HCT116 (cell line): ENCODE data around the gene CCNB2. TPM values are rescaled to one million over a fixed set of nuclear protein-coding genes. Genes with fewer than 3 reads are reported as not detected.
"Not testable (repeated sequence)": the region's sequence is repeated elsewhere in the genome, so short reads cannot be mapped to it uniquely, and the experiment has no call there.

Source experiments
- ATAC-seq: fragments of 200-7000 bp; cut with Tn5 transposase; 2 replicates; pipeline ENCODE4 v1.9.1; 2020; ENCODE audit warnings: mild to moderate bottlenecking, moderate library complexity
- BruUV-seq: library from RNA; stranded (reverse); fragments of 400-500 nt; replicated peaks from 2 replicates; lab custom pipeline; 2021; lab: Mats Ljungman, UMichigan
- CTCF ChIA-PET: fragments of 300-600 bp; sonication (Branson Sonifier 250); formaldehyde crosslinking; loops from one replicate; lab custom pipeline; 2021; ENCODE audit warnings: antibody characterized with exemption; lab: Charles Lee
- POLR2A ChIA-PET: fragments of 300-600, 350-600 bp; sonication (Branson Sonifier 250); formaldehyde crosslinking; loops from one replicate; lab custom pipeline; 2021; ENCODE audit warnings: antibody characterized with exemption; lab: Charles Lee
- RAD21 ChIA-PET, 2 experiments: fragments of 300-600 bp; sonication (Branson Sonifier 250); formaldehyde crosslinking; loops; one replicate each; lab custom pipeline; 2023; ENCODE audit warnings: low total read pairs in 2 of 2; ENCODE audit not compliant: uncharacterized antibody in 2 of 2, unreplicated experiment in 2 of 2, low non-redundant PET in 1 of 2; lab: Charles Lee
- DNase-seq: peaks from one replicate; pipeline ENCODE4 v3.0.0-alpha.2; 2010; ENCODE audit warnings: low read depth, low spot score
- H2AFZ ChIP-seq: fragments of 200-600 bp; shearing (Covaris generic), sonication (generic); 2 replicates; pipeline ENCODE4 v1.6.1; 2017; ENCODE audit warnings: low read depth, mixed run types, mixed read lengths, antibody characterized with exemption, low read length; ENCODE audit not compliant: poor library complexity, severe bottlenecking
- H3K27ac ChIP-seq: 2 replicates; pipeline ENCODE4 v1.5.1; 2012; ENCODE audit warnings: low read depth, low read length
- H3K27me3 ChIP-seq: fragments of 200-600 bp; sonication (generic); 2 replicates; pipeline ENCODE4 v1.6.1; 2016; ENCODE audit warnings: mixed run types, low read length, mixed read lengths; ENCODE audit not compliant: insufficient read depth
- H3K36me3 ChIP-seq, 2 experiments: fragments of 200-500 bp in 1 of 2; fragments of 200-600 bp in 1 of 2; sonication (Bioruptor generic) in 1 of 2; sonication (generic) in 1 of 2; 2 replicates each; pipeline versions ENCODE4 v1.5.1 to v1.6.1; 2014 to 2016; ENCODE audit warnings: low read length in 2 of 2, inconsistent platforms in 1 of 2, mixed read lengths in 1 of 2, mixed run types in 1 of 2; ENCODE audit not compliant: insufficient read depth in 2 of 2, control insufficient read depth in 1 of 2
- H3K4me1 ChIP-seq, 2 experiments: fragments of 200-600 bp in 1 of 2; sonication (generic) in 1 of 2; 2 replicates each; pipeline versions ENCODE4 v1.5.1 to v1.6.1; 2012 to 2017; ENCODE audit warnings: low read length in 2 of 2, inconsistent platforms in 1 of 2, mild to moderate bottlenecking in 1 of 2, mixed read lengths in 1 of 2, mixed run types in 1 of 2, moderate library complexity in 1 of 2; ENCODE audit not compliant: insufficient read depth in 2 of 2, control insufficient read depth in 1 of 2
- H3K4me2 ChIP-seq: fragments of 200-600 bp; sonication (generic); 2 replicates; pipeline ENCODE4 v1.6.1; 2017; ENCODE audit warnings: mixed run types, low read length, mixed read lengths
- H3K4me3 ChIP-seq, 2 experiments: fragments of 200-600 bp in 1 of 2; sonication (generic) in 1 of 2; replicated peaks in 1 of 2; 2 replicates each; pipeline ENCODE4 v1.5.1; 2011 to 2016; ENCODE audit warnings: low read length in 2 of 2, control low read depth in 1 of 2, low read depth in 1 of 2, mild to moderate bottlenecking in 1 of 2, mixed read lengths in 1 of 2, mixed run types in 1 of 2
- H3K79me2 ChIP-seq: fragments of 200-600 bp; sonication (generic); 2 replicates; pipeline ENCODE4 v1.6.1; 2017; ENCODE audit warnings: mild to moderate bottlenecking, mixed run types, low read length, moderate library complexity, mixed read lengths; ENCODE audit not compliant: insufficient read depth
- H3K9ac ChIP-seq: fragments of 200-600 bp; sonication (generic); 2 replicates; pipeline ENCODE4 v1.6.1; 2016; ENCODE audit warnings: low read length, mixed read lengths
- H3K9me2 ChIP-seq: fragments of 200-600 bp; sonication (generic), shearing (Covaris generic); 2 replicates; pipeline ENCODE4 v1.6.1; 2017; ENCODE audit warnings: mixed run types, mild to moderate bottlenecking, moderate library complexity; ENCODE audit not compliant: insufficient read depth
- H3K9me3 ChIP-seq, 2 experiments: fragments of 200-500 bp in 1 of 2; fragments of 200-600 bp in 1 of 2; sonication (Bioruptor generic) in 1 of 2; sonication (generic) in 1 of 2; 2 replicates each; pipeline ENCODE4 v1.6.1; 2014 to 2017; ENCODE audit warnings: low read length in 2 of 2, mixed read lengths in 2 of 2, inconsistent platforms in 1 of 2, low read depth in 1 of 2, mild to moderate bottlenecking in 1 of 2, mixed run types in 1 of 2, moderate library complexity in 1 of 2; ENCODE audit not compliant: control insufficient read depth in 1 of 2, insufficient read depth in 1 of 2
- H4K20me1 ChIP-seq: fragments of 200-600 bp; sonication (generic), shearing (Covaris generic); 2 replicates; pipeline ENCODE4 v1.6.1; 2017; ENCODE audit warnings: mixed run types, mild to moderate bottlenecking, moderate library complexity; ENCODE audit not compliant: insufficient read depth
- CEBPB ChIP-seq: IDR thresholded peaks from 2 replicates; pipeline ENCODE4 v1.6.1; 2012; ENCODE audit warnings: low read depth
- EZH2phosphoT487 ChIP-seq: fragments of 200-600 bp; IDR thresholded peaks from 2 replicates; pipeline ENCODE4 v1.6.1; 2018; ENCODE audit warnings: antibody characterized with exemption, borderline replicate concordance
- FOSL1 ChIP-seq: IDR thresholded peaks from 2 replicates; pipeline ENCODE4 v1.6.1; 2012; ENCODE audit warnings: low read depth
- MAX ChIP-seq: IDR thresholded peaks from 2 replicates; pipeline ENCODE4 v1.6.1; 2012
- RAD21 ChIP-seq: IDR thresholded peaks from 2 replicates; pipeline ENCODE4 v1.6.1; 2012; ENCODE audit warnings: low read depth, mild to moderate bottlenecking
- ZNF274 ChIP-seq: fragments of 200-500 bp; sonication (Bioruptor generic); IDR thresholded peaks from 2 replicates; pipeline ENCODE4 v1.6.1; 2014; ENCODE audit warnings: mild to moderate bottlenecking, low read depth, low read length, inconsistent platforms
- intact Hi-C: fragments of 100-400 bp; cut with micrococcal nuclease; formaldehyde crosslinking; loops from 2 replicates; pipeline ENCODE4 v1.10.0; 2022
- total RNA-seq: library from RNA; stranded (reverse); gene quantifications from one replicate; pipeline ENCODE4 v1.2.1, GENCODE V29; 2021; ENCODE audit not compliant: unreplicated experiment
- TF ChIP-seq, protein P1 (sequence below), 3 experiments: fragments of 200-600 bp in 1 of 3; sonication (generic) in 1 of 3; IDR thresholded peaks in 2 of 3; conservative IDR thresholded peaks in 1 of 3; 2 replicates each; pipeline ENCODE4 v1.5.1; 2012 to 2017; ENCODE audit warnings: low read depth in 2 of 3, low read length in 2 of 3, antibody characterized with exemption in 1 of 3, borderline replicate concordance in 1 of 3, control low read depth in 1 of 3, mild to moderate bottlenecking in 1 of 3, mixed read lengths in 1 of 3, mixed run types in 1 of 3, moderate library complexity in 1 of 3; ENCODE audit not compliant: insufficient read depth in 1 of 3

Gene CCNB2
- total RNA-seq, 1 experiment from 2014 or later, result 88.7 TPM

DNA sequence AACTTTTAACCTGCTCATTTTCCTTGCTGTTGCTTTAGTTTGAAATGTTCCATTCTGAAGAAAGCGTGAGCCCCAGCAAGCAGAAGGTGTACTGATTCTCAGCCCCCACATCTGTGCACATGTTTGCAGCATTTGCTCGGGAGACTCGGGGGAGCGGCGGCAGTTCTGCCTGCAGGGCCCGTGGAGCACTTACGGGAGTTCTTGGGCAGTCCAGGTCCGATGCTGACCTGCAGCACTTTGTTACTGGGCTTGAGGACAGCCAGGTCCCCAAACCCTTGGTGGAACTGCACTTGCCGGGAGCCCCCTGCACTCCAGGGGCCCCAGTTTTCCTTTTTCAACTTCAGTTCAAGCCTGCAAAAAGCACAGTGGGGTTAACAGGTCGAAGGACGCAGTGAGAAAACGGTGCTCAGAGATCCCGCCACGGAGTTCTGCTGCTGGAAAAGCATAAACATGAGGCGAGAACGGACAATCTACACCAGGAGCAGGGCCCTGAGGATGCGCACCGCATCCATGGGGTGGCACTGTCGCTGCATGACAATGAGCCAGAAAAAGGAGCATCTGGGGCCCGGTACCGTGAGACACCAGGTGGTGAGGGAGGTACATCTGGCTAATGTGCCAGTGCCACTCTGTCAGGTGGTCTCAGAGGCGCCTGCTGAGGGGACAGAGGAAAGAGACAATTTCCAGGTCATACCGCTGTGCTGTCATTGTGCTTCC lies 56.1 kb downstream of the CCNB2 start:
- Histone ChIP-seq H3K9ac (no peak overlapping the region), H3K27ac (no peak overlapping the region), H4K20me1 (no peaks in the 10 kb centered on the region), H2AFZ (no peak overlapping the region), H3K4me3 (no peak overlapping the region), H3K36me3 (peaks cover 7 to 13% of the 10 kb centered on the region in 2 experiments; a peak in 3 of 4 replicates), H3K4me2 (no peak overlapping the region), H3K79me2 (no peaks in the 10 kb centered on the region), H3K27me3 (no peaks in the 10 kb centered on the region), H3K4me1 (peaks cover 8 to 9% of the 10 kb centered on the region in 2 experiments), H3K9me2 (no peaks in the 10 kb centered on the region), H3K9me3 (no peaks in the 10 kb centered on the region)
- no TSS peak for BruUV-seq
- POLR2A ChIA-PET, result no interaction called here
- intact Hi-C loops, result loop anchor here (2.0 kb wide), 2 partner anchors 332 to 340 kb away; no protein-coding TSS in a partner anchor
- TF ChIP-seq FOSL1 (no peak), EZH2phosphoT487 (no peak), MAX (no peak), CEBPB (no peak), RAD21 (peak; percentile 74), ZNF274 (no peak)
- TF ChIP-seq, protein P1, sequence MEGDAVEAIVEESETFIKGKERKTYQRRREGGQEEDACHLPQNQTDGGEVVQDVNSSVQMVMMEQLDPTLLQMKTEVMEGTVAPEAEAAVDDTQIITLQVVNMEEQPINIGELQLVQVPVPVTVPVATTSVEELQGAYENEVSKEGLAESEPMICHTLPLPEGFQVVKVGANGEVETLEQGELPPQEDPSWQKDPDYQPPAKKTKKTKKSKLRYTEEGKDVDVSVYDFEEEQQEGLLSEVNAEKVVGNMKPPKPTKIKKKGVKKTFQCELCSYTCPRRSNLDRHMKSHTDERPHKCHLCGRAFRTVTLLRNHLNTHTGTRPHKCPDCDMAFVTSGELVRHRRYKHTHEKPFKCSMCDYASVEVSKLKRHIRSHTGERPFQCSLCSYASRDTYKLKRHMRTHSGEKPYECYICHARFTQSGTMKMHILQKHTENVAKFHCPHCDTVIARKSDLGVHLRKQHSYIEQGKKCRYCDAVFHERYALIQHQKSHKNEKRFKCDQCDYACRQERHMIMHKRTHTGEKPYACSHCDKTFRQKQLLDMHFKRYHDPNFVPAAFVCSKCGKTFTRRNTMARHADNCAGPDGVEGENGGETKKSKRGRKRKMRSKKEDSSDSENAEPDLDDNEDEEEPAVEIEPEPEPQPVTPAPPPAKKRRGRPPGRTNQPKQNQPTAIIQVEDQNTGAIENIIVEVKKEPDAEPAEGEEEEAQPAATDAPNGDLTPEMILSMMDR (IDR thresholded peaks at IDR 0.05 in 2 of 3, conservative IDR thresholded peaks at IDR 0.05 in 1 of 3; ENCODE audit: borderline replicate concordance in 1 of 3, insufficient read depth in 1 of 3, low read depth in 2 of 3, low read length in 2 of 3), result peak; percentile 75 to 82 (median 76)
- CTCF ChIA-PET, result interaction anchor here (1.1 to 1.9 kb wide), 3 partner anchors 333 to 368 kb away, joined by 4 to 10 read pairs (median 5); no protein-coding TSS in a partner anchor
- ATAC-seq (peak; percentile 98), DNase-seq (no peak)
- RAD21 ChIA-PET, result interaction anchor here (0.6 to 1.2 kb wide), 3 partner anchors 246 to 340 kb away, joined by 3 read pairs; no protein-coding TSS in a partner anchor

DNA sequence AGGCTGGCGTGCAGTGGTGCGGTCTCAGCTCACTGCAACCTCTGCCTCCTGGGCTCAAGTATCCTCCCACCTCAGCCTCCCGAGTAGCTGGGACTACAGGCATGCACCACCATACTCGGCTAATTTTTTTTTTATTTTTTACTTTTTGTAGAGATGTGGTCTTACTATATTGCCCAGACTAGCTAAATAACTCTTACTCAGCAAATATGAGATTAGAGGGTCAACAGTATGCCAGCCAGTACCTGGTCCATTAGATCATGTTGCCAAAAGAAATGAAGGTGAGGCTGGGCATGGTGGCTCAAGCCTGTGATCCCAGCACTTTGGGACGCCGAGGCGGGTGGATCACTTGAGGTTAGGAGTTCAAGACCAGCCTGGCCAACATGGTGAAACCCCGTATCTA lies 57.1 kb downstream of the CCNB2 start:
- H3K79me2 ChIP-seq, BruUV-seq, H3K9me2 ChIP-seq, H3K27me3 ChIP-seq, H3K9ac ChIP-seq, H3K4me3 ChIP-seq, H3K27ac ChIP-seq, H2AFZ ChIP-seq, H3K9me3 ChIP-seq, H3K4me2 ChIP-seq, H4K20me1 ChIP-seq, ATAC-seq, intact Hi-C loops, POLR2A ChIA-PET, DNase-seq: not testable (repeated sequence)
- H3K36me3 ChIP-seq, result peaks cover 7 to 13% of the 10 kb centered on the region in 2 experiments; a peak in 3 of 4 replicates
- ChIA-PET CTCF (interaction anchor here (0.9 to 1.9 kb wide), 6 partner anchors 12 to 932 kb away, joined by 3 to 10 read pairs (median 5); no protein-coding TSS in a partner anchor), RAD21 (interaction anchor here (0.6 to 1.2 kb wide), 2 partner anchors 245 to 339 kb away, joined by 3 read pairs; no protein-coding TSS in a partner anchor)
- H3K4me1 ChIP-seq, result peaks cover 10 to 12% of the 10 kb centered on the region in 2 experiments
